HepG2 (cell line): ENCODE results near the gene SFTPB. TPM values are rescaled to one million over a fixed set of nuclear protein-coding genes. Genes with fewer than 3 reads are reported as not detected.

Experiments
- ATAC-seq: fragments of 200-7000 bp; cut with Tn5 transposase; 3 replicates; pipeline ENCODE4 v1.9.1; 2020; ENCODE audit warnings: mild to moderate bottlenecking, moderate library complexity
- BruUV-seq: library from RNA; stranded (reverse); fragments of 400-500 nt; replicated peaks from 2 replicates; lab custom pipeline; 2021; lab: Mats Ljungman, UMichigan
- CTCF ChIA-PET: fragments of 300-600 bp; formaldehyde crosslinking; extraction: SDS; loops from one replicate; lab custom pipeline; 2021; ENCODE audit warnings: low total read pairs, inconsistent platforms, low intra/inter-chr PET ratio; lab: Yijun Ruan, JAX
- POLR2A ChIA-PET: fragments of 350-600 bp; sonication (Branson Sonifier 250); formaldehyde crosslinking; loops from one replicate; lab custom pipeline; 2020; ENCODE audit warnings: antibody characterized with exemption, inconsistent platforms; lab: Yijun Ruan, JAX
- DNase-seq: peaks from one replicate; pipeline ENCODE4 v3.0.0-alpha.2; 2015; ENCODE audit warnings: low spot score
- FAIRE-seq: peaks from 3 replicates; lab custom pipeline; 2011; peaks lifted over from hg19 to GRCh38; lab: Jason Lieb, UNC
- H2AFZ ChIP-seq: one replicate; pipeline ENCODE4 v1.6.1; 2011; ENCODE audit warnings: low read length, inconsistent platforms
- H3K27ac ChIP-seq: fragments of 300-600 bp; 3 replicates; pipeline ENCODE4 v1.8.0; 2011; ENCODE audit warnings: mixed run types, mild to moderate bottlenecking, mixed read lengths, low read length, inconsistent platforms; ENCODE audit not compliant: insufficient read depth; ENCODE audit errors: extremely low read length
- H3K27me3 ChIP-seq, 2 experiments: fragments of 200-600 bp in 1 of 2; 2 replicates in 1 of 2; 3 replicates in 1 of 2; pipeline versions ENCODE4 v1.6.0 to v1.8.0; 2011; ENCODE audit warnings: low read length in 2 of 2, mild to moderate bottlenecking in 2 of 2, moderate library complexity in 2 of 2, inconsistent platforms in 1 of 2; ENCODE audit not compliant: insufficient read depth in 2 of 2, control insufficient read depth in 1 of 2
- H3K36me3 ChIP-seq, 2 experiments: fragments of 200-600 bp in 1 of 2; replicated peaks in 1 of 2; 2 replicates in 1 of 2; 3 replicates in 1 of 2; pipeline versions ENCODE4 v1.5.1 to v1.8.0; 2011; ENCODE audit warnings: low read length in 2 of 2, inconsistent platforms in 1 of 2; ENCODE audit not compliant: insufficient read depth in 2 of 2, control insufficient read depth in 1 of 2
- H3K4me1 ChIP-seq: 2 replicates; pipeline ENCODE4 v1.5.1; 2012; ENCODE audit warnings: low read length, inconsistent platforms; ENCODE audit not compliant: insufficient read depth
- H3K4me2 ChIP-seq: 2 replicates; pipeline ENCODE4 v1.6.0; 2011; ENCODE audit warnings: low read depth, low read length, inconsistent platforms
- H3K4me3 ChIP-seq, 3 experiments: fragments of 200-600 bp in 1 of 3; sonication (generic), shearing (Covaris generic) in 1 of 3; replicated peaks in 1 of 3; 2 replicates each; pipeline ENCODE4 v1.5.1; 2011 to 2016; ENCODE audit warnings: low read length in 3 of 3, inconsistent platforms in 2 of 3, low read depth in 2 of 3, mild to moderate bottlenecking in 2 of 3, control low read depth in 1 of 3, mixed read lengths in 1 of 3; ENCODE audit not compliant: insufficient read depth in 1 of 3
- H3K79me2 ChIP-seq: one replicate; pipeline ENCODE4 v1.6.1; 2011; ENCODE audit warnings: low read length, inconsistent platforms; ENCODE audit not compliant: insufficient read depth
- H3K9ac ChIP-seq: 2 replicates; pipeline ENCODE4 v1.6.0; 2011; ENCODE audit warnings: mild to moderate bottlenecking, low read depth, low read length, inconsistent platforms; ENCODE audit not compliant: insufficient read depth
- H3K9me3 ChIP-seq: 2 replicates; pipeline ENCODE4 v1.5.1; 2012; ENCODE audit warnings: mild to moderate bottlenecking, low read length
- H4K20me1 ChIP-seq: 2 replicates; pipeline ENCODE4 v1.6.0; 2011; ENCODE audit warnings: inconsistent platforms, mild to moderate bottlenecking, low read length, moderate library complexity; ENCODE audit not compliant: insufficient read depth
- ATF7 ChIP-seq, 2 experiments: fragments of 450-650 bp in 1 of 2; sonication (generic) in 1 of 2; formaldehyde crosslinking in 1 of 2; IDR thresholded peaks; 2 replicates each; pipeline versions ENCODE4 v1.4.0 to v1.6.1; 2016 to 2020; ENCODE audit warnings: antibody characterized with exemption in 1 of 2, mild to moderate bottlenecking in 1 of 2, missing genetic modification reagents in 1 of 2
- CC2D1A ChIP-seq: sonication (generic); formaldehyde crosslinking; IDR thresholded peaks from 2 replicates; pipeline ENCODE4 v1.8.1; 2023; ENCODE audit warnings: mild to moderate bottlenecking, missing genetic modification reagents
- GZF1 ChIP-seq: sonication (generic); formaldehyde crosslinking; IDR thresholded peaks from 2 replicates; pipeline ENCODE4 v1.5.1; 2020; ENCODE audit warnings: mild to moderate bottlenecking, missing genetic modification reagents
- NFYC ChIP-seq: IDR thresholded peaks from 2 replicates; pipeline ENCODE4 v1.6.1; 2016; ENCODE audit warnings: missing genetic modification reagents, missing compliant biosample characterization
- NR2F2 ChIP-seq: IDR thresholded peaks from 2 replicates; pipeline ENCODE4 v1.6.1; 2012; ENCODE audit warnings: low read depth, inconsistent platforms, borderline replicate concordance
- SMAD1 ChIP-seq: sonication (generic); formaldehyde crosslinking; IDR thresholded peaks from 2 replicates; pipeline ENCODE4 v1.4.0; 2020; ENCODE audit warnings: missing genetic modification reagents, low read depth, mild to moderate bottlenecking, borderline replicate concordance
- TMF1 ChIP-seq: sonication (generic); formaldehyde crosslinking; IDR thresholded peaks from 2 replicates; pipeline ENCODE4 v1.8.1; 2022; ENCODE audit warnings: low read depth, missing genetic modification reagents
- TP53 ChIP-seq: sonication (generic); formaldehyde crosslinking; conservative IDR thresholded peaks from 2 replicates; pipeline ENCODE4 v1.4.0; 2020; ENCODE audit warnings: missing genetic modification reagents
- ZBTB40 ChIP-seq, 2 experiments: fragments of 450-650 bp in 1 of 2; sonication (generic) in 1 of 2; formaldehyde crosslinking in 1 of 2; IDR thresholded peaks; 2 replicates each; pipeline versions ENCODE4 v1.6.1 to v1.8.0; 2016 to 2022; ENCODE audit warnings: antibody characterized with exemption in 1 of 2, mild to moderate bottlenecking in 1 of 2, missing genetic modification reagents in 1 of 2
- ZNF20 ChIP-seq: sonication (generic); formaldehyde crosslinking; IDR thresholded peaks from 2 replicates; pipeline ENCODE4 v1.4.0; 2020; ENCODE audit warnings: mild to moderate bottlenecking, moderate library complexity, missing genetic modification reagents
- ZNF337 ChIP-seq: sonication (generic); formaldehyde crosslinking; IDR thresholded peaks from 2 replicates; pipeline ENCODE4 v1.5.1; 2020; ENCODE audit warnings: missing genetic modification reagents, low read depth, mild to moderate bottlenecking, borderline replicate concordance
- ZNF34 ChIP-seq: sonication (generic); formaldehyde crosslinking; IDR thresholded peaks from 2 replicates; pipeline ENCODE4 v1.4.0; 2020; ENCODE audit warnings: mild to moderate bottlenecking, missing genetic modification reagents, borderline replicate concordance
- ZNF567 ChIP-seq: sonication (generic); formaldehyde crosslinking; IDR thresholded peaks from 2 replicates; pipeline ENCODE4 v1.8.1; 2023; ENCODE audit warnings: mild to moderate bottlenecking, missing genetic modification reagents, borderline replicate concordance
- ZSCAN20 ChIP-seq: sonication (generic); formaldehyde crosslinking; IDR thresholded peaks from 2 replicates; pipeline ENCODE4 v1.4.0; 2020; ENCODE audit warnings: missing genetic modification reagents, mild to moderate bottlenecking, borderline replicate concordance
- WGBS: methylation state at CpG from one replicate; pipeline ENCODE4 v1.1.6; 2017; ENCODE audit warnings: low lambda C conversion rate; 5-methylcytosine and 5-hydroxymethylcytosine counted together
- in situ Hi-C: cut with HindIII; loops from 2 replicates; pipeline ENCODE4 v1.10.0; 2017; ENCODE audit warnings: low pct_unique_long_range_greater_than_20kb; ENCODE audit not compliant: extremely low pct_ligation_motif_present
- intact Hi-C: fragments of 100-400 bp; cut with micrococcal nuclease; formaldehyde crosslinking; loops from one replicate; pipeline ENCODE4 v1.10.0; 2022; ENCODE audit not compliant: unreplicated experiment
- polyA plus RNA-seq, 8 experiments: library from polyadenylated mRNA; depleted of rRNA in 3 of 8; stranded (reverse) in 7 of 8; unstranded in 1 of 8; fragments of >200 nt; fragmentation: Illumina TruSeq in 4 of 8; extraction: Trizol in 4 of 8; gene quantifications; 2 replicates each; pipeline versions ENCODE4 v1.2.1 to v1.2.3, GENCODE V29; 2011 to 2016; ENCODE audit warnings: low read depth in 4 of 8, missing spikeins in 1 of 8, mixed read lengths in 1 of 8; ENCODE audit not compliant: insufficient read depth in 1 of 8
- total RNA-seq, 5 experiments: library from RNA; depleted of rRNA; stranded (reverse); fragments of >200 nt; fragmentation: Illumina TruSeq; extraction: Trizol; gene quantifications; 2 replicates each; pipeline ENCODE4 v1.2.3, GENCODE V29; 2016; ENCODE audit warnings: low read depth in 1 of 5

The SFTPB gene
- total and polyA plus RNA-seq, 2 of the 13 experiments (the other 11 are each of a cell fraction or from before 2014, with no cell fraction given): not detected

DNA sequence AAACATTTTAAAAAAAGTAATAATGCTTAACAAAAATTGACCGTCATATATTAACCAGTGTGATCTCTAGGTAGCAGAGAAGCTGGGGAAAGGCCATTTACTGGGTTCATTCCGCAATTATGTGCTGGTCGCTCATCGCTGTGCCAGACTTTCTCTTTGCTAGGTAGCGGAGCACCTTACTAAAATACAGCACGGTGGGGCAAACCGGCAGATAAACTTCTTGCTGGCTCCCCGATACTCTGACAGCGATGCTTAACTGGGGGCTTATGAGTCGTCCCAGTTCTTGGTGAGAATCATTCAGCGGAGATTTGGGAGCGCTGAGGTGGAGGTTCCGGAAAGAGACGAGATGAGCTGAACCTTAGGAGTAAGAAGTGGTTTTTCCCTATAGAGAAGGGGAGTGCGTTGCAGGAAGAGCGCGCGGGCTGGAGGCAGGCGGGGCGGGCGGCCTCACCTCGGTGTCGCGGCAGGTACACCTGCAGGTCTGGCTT is 56.7 kb downstream of the SFTPB start:
- Histone ChIP-seq H3K9me3 (no peaks in the 10 kb centered on the region), H3K27me3 (no peaks in the 10 kb centered on the region; a peak in 1 of 5 replicates), H4K20me1 (0 out of 2 replicates have a peak, but pooled peaks cover 3% of the 10 kb centered on the region), H3K79me2 (peaks cover 17% of the 10 kb centered on the region), H3K9ac (peak overlapping the region; percentile 93), H3K36me3 (peaks cover 9 to 23% of the 10 kb centered on the region in 2 experiments), H3K4me2 (peak overlapping the region; percentile 82), H3K4me3 (peak overlapping the region; percentile 92 to 100 (median 95)), H2AFZ (no peak overlapping the region), H3K4me1 (peaks cover 74% of the 10 kb centered on the region), H3K27ac (peak overlapping the region; percentile 58)
- ATAC-seq: peak; percentile 31
- intact Hi-C loops (loop anchor here (5.0 kb wide), 1 partner anchor 189 kb away; no protein-coding TSS in a partner anchor), in situ Hi-C loops (no loop called here)
- BruUV-seq: TSS peak; percentile 53
- DNase-seq: no peak
- ChIA-PET CTCF (no interaction called here), POLR2A (interaction anchor here (0.9 to 25.9 kb wide), 13 partner anchors 18 to 286 kb away, joined by 3 to 795 read pairs (median 4); partner anchors contain the start of genes ELMOD3, GGCX, MAT2A and RETSAT)
- no peak for FAIRE-seq
- WGBS: 4% methylated on average over 24 of the region's 24 CpGs
- TF ChIP-seq ATF7 (IDR thresholded peaks at IDR 0.05) (no peak), ATF7 (CRISPR knock-in tag; IDR thresholded peaks at IDR 0.05) (peak; percentile 16; the same call in 1 of the 2 replicates), TMF1 (CRISPR knock-in tag) (0 out of 2 replicates have a peak, but pooled peaks have one; percentile 68), ZNF34 (CRISPR knock-in tag) (no peak), GZF1 (CRISPR knock-in tag) (0 out of 2 replicates have a peak, but pooled peaks have one; percentile 21), NFYC (CRISPR knock-in tag) (no peak), CC2D1A (CRISPR knock-in tag) (peak; percentile 40; the same call in 1 of the 2 replicates), NR2F2 (peak; percentile 30; the same call in 1 of the 2 replicates), TP53 (CRISPR knock-in tag) (no peak), ZBTB40 (IDR thresholded peaks at IDR 0.05) (no peak), ZBTB40 (CRISPR knock-in tag; IDR thresholded peaks at IDR 0.05) (no peak), ZNF20 (peak; percentile 92; the same call in 1 of the 2 replicates), ZNF567 (CRISPR knock-in tag) (0 out of 2 replicates have a peak, but pooled peaks have one; percentile 14), ZNF337 (CRISPR knock-in tag) (0 out of 2 replicates have a peak, but pooled peaks have one; percentile 14), ZSCAN20 (CRISPR knock-in tag) (no peak), SMAD1 (CRISPR knock-in tag) (no peak)
